Activated CD4-positive, CD25-positive, alpha-beta regulatory T cell treated with anti-CD3 and anti-CD28 coated beads, Interleukin-2, amount 50 U/mL, for 72 hours (primary cell): Measurements from ENCODE around the gene G6PC3.
"Not testable (repeated sequence)": the region's sequence is repeated elsewhere in the genome, so short reads cannot be mapped to it uniquely, and the experiment has no call there.

ENCODE experiments used
- DNase-seq: peaks from one replicate; pipeline ENCODE4 v3.0.0; 2021

The G6PC3 gene

DNA sequence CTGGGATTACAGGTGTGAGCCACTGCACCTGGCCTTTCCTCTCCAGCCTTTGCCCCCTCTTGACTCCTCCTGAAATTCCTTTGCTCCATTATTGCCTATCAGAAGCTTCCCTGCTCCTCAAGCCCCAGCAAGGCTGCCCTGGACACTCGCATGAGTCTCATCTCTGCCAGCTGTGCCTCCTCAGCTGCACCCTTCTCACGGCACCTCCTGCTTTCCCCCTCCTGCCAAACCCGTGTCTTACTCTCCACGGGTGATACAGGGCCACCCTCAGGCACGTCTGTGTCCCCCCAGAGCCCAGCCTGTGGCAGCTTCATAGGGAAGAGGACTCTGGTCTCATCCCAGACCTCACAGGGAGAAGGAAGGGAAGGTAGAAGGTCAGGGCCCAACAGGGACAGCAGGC lies 15.4 kb downstream of the G6PC3 start:
- DNase-seq, result no peak

DNA sequence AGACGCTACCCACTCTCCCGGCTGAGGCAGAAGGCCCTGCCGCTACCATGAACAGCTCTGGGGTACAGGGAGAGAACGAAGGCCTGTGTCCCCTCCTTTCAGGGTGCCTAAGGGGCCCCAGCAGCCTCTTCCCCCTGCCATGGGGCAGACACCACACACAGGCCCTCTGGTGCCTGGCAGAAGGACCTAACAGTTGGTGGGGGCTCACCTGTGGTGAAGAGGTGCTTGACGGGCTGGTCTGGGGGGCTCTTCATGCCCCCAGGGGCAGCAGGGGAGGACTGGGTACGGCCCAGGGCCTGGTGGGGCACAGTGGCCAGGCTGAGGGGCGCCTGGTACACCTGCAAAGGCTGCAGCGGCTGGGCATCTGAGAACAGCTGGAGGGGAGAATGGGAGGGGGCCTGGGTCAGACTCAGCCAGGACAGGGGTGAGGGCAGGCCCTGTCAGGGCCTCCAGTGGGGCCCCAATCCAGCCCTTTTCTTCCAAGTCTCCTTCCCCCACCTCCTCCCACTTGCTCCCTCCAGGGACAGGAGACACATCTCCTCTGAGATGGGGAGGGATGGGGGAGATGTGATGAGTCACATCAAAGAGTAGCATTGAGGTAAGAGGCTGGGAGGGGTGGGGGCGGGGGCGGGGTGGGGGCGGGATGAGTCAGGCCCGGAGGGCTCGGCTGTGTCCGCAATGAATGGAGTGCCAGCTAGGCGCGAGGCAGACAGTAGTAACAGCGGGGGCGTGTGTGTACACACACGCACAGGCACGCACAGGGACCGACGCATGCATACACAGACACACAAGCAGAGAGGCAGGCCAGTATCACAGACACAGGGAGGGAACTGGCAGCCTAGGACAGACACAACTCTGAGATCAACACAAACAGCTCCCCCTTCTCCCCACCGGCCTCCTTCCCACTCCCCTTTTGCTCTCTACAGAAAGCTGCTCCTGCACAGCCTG lies 16.1 kb downstream of the G6PC3 start:
- DNase-seq, result peak; percentile 45

DNA sequence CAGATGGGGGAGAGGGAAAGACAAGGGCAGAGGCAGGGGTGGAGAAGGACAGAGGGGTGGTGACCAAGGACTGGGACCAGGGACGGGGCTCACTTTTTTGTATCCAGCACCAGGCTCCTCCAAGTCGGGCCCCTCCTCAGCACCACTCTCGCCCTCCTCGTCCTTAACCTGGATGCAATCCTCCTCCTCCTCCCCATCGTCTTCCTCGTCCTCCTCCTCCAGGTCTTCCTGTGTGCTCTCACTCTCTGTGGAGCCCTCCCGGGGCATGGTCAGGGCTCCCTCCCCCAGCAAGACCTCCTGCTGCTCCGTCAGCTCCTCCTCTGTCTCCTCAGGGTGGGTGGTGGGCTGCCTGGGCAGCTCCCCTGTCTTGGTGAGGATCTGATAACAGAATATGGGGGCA lies 16.8 kb downstream of the G6PC3 start:
- no peak for DNase-seq

DNA sequence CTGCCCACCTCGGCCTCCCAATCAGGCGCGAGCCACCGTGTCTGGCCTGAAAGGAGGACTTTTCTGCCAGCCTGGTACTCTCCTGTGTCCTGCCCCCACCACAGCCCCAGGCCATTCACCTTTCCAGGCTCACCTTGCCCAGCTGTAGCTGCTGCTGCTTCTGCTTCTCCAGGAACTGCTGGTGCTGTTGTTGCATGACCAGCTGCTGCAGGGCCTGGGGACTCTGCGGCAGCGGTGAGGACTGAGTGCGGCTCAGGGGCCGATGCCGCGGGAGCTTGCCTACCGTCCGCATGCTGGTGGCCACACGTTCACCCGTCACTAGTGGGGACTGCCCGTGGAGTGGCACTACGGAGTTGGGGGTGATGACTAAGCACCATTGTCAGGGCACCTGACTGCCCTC lies 17.7 kb downstream of the G6PC3 start:
- no peak for DNase-seq

DNA sequence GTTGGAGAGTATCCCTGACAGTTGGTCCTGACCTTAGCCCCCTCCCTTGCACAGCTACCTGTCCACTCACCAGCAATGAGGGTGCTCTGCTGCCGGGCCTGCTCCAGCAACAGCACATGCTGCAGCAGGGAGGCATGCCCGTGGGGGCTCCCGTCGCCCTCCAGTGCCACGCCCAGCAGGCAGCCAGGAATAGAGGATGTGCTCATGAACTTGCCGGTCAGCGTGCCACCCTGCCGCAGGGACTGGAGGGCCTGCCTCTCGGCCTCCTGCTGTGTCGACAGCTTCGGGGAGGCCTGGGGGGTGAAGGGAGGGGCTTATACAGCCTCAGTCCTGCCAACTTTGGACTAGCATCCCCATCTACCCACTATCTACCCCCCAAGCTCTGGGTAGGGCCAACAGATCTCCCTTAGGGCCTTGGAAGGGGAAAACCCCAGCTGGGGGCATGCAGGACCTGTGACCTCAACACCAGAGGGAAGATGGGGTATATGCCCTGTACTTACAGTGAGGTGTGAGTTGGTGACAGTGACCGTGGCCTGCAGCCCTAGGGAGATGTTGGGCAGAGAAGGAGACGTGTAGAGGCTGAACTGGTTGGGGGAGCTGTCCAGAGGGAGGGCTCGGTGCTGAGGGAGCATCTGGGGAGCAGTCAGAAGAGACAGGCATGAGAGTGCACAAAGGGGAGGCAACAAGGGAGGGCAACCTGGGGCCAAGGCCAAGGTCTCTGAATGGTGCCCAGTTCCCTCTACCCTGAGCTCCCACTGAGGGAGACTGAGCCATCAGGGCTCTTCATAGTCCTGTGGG lies 20.9 kb downstream of the G6PC3 start:
- DNase-seq, result no peak

DNA sequence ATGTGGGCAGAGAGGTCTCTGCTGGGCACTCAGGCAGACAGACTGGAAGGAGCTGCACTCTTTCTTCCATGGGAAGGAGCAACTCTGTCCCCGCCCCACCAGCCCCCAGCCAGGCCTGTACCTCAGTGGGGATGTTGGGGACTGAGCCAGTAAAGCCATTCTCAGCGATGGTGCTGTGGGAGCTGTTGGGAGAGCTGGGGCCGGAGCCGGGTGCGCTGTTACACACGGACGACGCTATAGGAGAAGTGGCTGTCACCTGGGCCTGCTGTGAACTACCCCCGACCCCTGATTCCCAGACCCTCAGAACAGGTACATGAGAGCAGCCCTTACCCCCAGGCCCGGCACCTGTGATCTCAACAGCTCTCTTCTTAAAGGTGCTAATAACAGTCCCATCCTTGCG lies 21.5 kb downstream of the G6PC3 start:
- no peak for DNase-seq

DNA sequence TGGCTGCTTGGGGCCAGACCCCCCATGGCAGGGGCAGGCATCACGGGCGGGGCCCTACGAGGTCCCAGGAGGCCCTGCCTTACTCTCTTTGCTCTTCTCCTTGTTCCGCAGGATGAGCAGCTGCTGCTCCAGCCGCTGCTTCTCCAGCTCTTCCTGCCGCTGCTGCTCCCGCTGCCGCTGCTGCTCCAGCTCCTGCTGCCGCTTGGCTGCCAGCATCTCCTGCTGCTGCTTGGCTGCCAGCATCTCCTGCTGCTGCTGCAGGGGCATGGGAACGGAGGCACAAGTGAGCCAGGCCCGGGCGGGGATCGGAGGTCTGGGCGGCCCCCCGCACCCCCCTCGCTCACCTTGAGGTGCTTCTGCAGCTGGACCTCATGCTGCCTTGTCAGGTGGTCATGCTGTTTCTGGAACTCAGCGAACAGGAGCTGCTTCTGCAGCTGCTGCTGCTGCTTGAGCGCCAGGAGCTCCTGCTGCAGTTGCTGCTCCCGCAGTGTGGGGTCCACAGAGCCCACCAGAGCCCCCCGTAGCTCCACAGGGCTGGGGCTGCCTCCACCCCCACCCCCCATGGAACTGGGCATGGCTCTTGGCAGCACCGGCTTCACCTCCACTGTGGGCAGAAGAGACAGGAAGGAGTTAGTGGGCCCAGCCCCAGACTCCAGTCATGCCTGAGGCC lies 22.8 kb downstream of the G6PC3 start:
- DNase-seq, result no peak

DNA sequence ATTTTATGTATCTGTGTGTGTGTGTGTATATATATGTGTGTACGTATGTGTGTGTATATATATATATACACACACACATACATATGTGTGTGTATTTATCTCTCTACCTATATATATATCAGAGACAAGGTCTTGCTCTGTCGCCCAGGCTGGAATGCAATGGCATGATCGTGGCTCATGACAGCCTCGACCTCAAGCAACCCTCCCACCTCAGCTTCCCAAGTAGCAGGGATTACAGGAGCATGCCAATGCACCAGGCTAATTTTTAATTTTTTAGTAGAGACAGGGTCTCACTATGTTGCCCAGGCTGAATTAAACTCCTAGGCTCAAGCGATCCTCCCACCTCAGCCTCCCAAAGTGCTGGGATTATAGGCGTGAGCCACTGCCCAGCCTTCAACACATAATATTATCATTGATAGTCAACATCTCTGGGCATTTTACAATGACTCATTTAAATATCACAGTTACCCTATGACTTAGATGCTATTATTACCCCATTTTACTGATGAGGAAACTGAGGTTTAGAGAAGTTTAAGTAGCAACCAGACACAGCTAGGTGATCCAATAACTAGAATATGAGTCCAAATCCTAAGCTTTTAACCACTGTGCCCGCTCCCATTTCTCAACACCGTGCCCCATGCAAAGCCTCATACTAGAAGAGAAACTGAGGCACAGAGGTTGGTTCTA lies 24.3 kb downstream of the G6PC3 start:
- no peak for DNase-seq

DNA sequence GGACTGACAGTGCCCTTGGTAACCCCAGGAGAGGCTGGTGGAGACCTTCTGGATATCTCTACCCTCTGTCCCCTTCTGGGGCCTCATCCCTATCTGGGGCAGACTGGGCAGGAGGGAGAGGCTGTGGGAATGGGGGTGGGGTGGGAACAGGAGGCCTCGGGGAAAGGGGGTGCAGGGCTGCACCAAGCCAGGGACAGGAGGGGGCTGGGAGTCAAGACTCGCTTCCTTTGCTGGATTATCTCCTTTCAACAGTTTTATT lies 24.8 kb downstream of the G6PC3 start:
- DNase-seq, result no peak

DNA sequence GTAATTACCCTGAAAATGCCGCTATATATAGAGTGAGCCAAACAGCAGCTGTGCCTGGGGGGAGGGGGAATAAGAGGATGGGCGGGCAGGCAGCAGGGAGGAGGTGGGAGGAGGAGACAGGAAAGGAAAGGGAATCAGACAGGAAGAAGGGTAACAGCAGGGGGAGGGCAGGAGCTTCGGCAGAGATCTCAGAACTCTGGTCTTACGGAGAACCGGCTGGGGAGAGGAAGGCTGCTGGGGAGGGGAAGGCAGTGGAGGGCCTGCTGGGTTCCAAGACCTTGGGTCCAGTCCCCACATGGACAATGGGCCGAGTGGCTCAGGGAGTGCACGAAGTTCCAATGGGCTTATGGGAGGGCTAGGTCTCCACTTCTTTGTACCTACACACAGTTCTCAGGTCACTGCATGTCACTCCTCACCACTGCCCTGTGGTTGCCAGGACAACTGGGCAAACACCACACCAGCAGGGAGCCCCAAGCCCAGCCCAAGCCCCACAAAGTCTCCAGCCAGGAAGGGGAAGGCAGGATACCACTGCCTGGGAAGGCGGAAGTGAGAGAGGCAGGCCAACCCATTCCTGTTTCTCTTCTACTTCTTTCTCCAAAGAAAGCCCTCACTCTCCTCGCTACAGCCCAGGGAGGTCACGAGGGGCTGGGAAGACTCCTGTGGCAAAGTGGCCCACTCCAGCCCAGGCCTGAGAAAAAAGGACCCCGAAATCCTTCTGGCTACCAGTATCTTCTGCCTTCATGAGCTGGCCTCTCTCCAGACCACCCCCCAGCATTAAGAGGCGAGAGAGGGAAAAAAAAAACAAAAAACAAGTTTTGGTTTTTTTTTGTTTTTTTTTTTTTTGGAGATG lies 25.3 kb downstream of the G6PC3 start:
- DNase-seq, result no peak

DNA sequence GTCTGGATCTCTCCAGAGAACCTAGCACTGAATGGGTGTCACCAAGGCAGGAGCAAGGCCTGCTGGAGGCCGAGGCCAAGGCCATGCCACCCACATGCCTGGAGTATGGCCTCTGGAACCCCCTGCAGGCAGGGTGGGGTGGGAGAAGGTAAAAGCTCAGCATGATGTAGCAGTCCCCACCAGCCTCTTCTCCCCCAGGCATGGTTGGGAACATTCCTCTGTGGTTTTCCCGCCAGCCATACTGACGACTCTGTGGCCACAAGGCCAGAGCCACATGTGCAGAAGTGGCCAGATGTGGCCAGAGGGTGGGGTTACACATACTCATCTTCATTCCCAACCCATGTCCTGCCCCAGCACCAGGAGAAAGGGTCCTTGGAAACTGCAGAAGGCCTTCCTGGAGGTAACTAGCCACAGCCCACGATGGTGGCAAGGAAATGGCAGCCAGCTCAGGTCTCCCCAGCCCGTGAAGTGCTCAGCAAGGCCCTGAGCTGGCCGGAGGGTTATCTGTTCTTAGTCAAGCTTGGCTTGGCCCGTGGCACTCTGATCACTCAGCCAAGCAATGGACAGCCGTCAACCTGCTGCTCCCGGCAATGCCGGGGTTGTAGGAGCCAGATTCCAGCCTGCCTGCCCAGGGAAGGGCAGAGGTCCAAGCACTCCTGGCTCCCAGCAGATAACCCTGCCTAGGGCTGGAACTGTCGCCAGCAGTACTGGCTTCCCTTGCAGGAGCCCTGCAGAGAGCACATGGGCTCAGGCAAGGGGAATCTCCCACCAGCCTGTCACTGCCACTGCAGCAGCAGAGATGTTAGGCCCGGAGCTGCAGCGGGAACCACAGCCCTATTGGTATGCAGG lies 26.8 kb downstream of the G6PC3 start:
- DNase-seq, result no peak

DNA sequence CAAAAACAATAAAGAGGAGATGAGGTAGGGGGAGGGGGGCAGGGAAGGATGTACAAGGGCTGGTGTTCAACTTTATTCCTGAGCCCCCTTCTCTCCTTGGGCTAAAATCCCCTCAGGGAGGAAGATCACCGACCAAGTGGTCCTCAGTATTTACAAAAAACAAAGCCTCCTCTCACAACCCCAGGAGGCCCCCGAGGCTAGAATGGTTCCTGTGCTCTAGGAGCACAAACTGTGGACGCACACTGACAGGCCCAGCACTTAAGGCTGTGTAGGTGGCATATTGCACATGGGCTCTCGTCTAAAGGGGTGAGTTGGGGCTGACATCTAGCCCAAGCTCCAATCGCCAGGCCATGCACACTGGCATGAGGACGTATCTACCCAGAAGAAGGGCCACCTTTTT lies 31.3 kb downstream of the G6PC3 start:
- DNase-seq, result not testable (repeated sequence)

DNA sequence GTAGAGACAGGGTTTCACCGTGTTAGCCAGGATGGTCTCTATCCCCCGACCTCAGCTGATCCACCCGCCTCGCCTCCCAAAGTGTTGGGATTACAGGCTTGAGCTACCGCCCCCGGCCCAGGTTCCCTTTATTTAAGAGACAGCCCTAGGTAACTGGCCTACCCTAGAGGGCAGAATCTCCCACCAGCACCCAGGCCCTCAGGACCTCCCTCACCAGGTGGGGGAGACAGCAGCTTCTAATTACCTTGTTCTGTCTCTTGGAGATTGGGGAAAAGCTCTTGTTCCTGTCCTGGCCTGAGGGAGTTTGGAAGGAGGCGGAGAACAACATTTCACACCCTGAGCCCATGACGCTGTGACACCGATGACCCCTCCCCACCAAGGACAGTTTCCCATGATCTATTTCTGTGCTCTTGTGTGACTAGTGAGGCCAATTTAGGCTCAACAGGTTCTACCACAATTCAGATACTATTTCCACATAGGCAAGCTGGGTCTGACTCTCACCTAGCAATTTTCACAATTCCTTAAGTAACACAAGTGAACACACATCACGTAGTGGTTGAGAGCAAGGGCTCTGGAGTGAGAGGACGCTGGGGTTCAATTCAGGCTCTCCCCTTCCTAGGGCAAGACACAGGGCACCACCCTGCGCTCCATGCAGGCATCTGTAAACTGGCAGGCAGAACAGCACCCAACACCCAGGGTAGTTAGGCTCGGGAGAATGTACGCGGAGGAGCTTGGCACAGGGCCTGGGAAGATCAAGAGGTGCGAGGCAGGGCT lies 32.5 kb downstream of the G6PC3 start:
- no peak for DNase-seq

DNA sequence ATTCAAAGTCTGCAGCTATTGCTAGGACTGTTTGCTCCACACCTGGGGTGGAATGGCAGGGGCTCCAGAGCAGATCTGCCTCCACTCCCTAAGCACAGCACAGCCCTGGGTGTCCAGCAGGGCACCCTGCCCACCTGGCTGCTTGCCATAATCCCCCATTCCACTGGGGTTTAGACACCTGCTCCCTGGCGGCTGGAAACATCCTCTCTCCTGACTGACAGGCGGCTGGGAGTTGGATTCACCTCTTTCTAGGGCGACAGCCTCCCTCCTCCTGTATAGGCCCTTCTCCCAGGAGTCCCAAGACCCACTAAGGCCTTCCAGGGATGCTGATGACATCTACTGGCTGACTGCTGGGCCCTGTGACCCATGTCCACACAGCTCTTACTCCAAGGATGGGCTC lies 34.9 kb downstream of the G6PC3 start:
- DNase-seq, result no peak

DNA sequence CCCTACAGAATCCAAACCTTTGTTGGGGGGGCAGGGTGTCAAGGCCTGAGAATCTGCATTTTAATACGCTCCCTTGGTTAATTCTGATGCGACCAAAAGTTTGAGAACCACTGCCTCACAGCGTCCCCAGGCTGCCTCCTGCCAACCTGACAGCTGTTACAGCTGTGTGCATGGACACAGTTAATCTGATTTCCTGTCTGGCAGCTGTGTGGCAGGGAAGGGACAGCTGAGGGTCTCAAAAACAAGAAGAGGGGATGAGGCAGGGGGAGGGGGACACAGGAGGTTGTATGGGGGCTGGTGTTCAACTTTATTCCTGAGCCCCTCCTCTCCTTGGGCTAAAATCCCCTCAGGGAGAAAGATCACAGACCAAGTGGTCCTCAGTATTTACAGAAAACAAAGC lies 35.4 kb downstream of the G6PC3 start:
- no peak for DNase-seq

DNA sequence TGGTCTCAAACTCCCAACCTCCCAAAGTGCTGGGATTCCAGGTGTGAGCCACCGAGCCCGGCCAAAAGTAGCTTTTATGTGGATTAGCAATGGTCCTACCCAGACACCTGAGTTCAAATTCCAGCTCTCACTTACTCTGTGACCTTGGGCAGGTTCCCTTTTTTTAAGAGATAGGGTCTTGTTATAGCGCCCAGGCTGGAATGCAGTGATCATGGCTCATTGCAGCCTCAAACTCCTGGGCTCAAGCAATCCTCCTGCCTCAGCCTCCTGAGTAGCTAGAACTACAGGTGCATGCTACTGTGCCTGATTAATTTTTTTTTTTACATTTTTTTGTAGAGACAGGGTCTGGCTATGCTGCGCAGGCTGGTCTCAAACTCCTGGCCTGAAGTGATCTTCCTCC lies 36.3 kb downstream of the G6PC3 start:
- DNase-seq, result no peak

DNA sequence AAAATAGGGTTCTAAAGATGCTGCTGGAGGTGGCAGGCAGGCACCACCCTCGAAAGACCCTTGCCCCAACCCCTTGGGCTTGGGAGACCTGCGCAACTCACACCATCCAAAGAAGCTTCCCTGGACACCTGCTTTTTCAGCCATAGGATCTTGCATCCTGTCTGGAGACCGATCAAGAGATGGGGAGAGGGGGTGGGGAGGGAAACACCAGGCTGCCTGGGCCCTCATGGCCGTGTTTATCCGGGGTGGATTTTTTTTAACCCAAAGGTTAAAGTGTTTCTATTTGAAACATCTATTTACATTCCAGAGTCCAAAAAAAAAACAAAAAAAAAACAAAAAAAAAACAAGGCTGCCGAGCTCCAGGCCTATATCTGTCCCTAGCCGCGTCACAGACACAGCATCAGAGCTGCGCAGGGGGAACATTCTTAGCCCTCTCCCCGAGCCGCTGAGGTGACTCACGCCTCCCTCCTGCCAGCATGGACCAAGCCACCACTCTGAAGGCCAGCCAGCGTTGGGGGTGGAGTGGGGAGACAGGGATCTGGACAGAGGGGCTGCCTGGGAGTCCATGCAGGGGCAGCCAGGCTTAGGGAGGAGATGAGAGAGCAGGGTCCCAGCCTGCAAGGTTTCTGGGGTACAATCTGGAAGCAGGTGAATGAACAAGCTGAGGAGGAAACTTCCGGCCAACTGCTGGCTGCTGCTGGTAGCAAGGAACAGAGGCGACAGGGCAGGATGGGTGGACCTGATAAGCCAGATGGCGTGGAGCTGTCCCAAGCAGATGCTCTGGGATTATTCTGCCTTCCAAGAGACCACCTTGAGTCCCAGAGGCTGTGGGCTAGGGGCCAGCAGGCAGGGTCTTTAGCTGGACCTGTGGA lies 38.1 kb downstream of the G6PC3 start:
- no peak for DNase-seq

DNA sequence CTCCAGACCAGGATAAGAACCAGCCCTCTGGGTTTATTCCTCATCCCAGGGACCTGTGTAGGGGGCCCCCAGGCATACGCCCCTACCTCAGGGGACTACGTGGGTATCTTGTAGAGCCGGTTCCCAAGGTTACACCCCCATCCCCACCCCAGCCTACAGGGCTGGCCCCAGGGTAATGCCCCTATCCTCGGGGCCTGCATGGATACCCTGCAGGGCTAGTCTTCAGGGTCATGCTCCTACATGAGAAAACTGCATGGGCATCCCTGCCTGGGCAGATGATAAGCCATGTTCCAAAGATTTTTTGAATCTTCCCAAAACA lies 38.7 kb downstream of the G6PC3 start:
- no peak for DNase-seq

DNA sequence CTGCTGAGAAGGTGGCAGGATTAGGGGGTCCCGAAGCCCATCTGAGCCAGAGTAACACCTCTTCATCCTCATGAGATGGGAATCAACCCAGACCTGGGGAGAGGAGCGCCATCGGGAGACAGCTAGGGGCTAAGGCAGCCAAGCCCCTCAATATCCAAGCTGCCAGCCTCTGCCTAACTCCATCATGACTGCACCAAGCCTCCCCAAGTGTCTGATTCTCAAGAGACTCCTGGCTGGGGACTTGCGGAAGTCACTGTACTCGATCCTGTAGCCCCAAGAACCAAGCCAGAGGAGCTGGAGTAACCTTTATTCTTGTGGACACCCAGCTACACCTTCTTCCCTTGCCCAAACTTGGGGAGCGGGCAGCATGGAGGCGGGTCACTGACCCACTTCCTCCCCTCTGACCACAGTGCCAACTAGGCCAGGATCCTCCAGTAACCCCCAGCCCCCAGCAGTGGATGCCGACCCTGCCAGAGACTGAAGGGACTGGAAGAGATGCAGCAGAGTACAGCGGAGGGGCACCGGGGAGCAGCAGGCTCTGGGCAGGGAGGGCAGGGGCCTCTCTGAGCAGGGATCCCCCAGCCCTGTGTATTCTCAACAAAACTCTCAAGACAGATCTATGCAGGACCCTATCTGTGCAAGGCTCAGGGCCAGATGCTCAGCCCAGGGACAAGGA lies 39.6 kb downstream of the G6PC3 start:
- no peak for DNase-seq
